Activated CD4-positive, alpha-beta memory T cell treated with anti-CD3 and anti-CD28 coated beads, Interleukin-2, amount 10 ng/mL, durations not matched to agents 7 days and 5 days (primary cell): ENCODE data around the gene MCTP1. TPM values are rescaled to one million over a fixed set of nuclear protein-coding genes. Genes with fewer than 3 reads are reported as not detected.

Source experiments
- CTCF ChIA-PET: fragments of 350-600 bp; sonication (Branson Sonifier 250); formaldehyde crosslinking; loops from one replicate; lab custom pipeline; 2021; ENCODE audit warnings: antibody characterized with exemption, inconsistent platforms; lab: Charles Lee
- POLR2A ChIA-PET: fragments of 350-600 bp; sonication (Branson Sonifier 250); formaldehyde crosslinking; loops from one replicate; lab custom pipeline; 2021; ENCODE audit warnings: antibody characterized with exemption; lab: Charles Lee
- DNase-seq: peaks from one replicate; pipeline ENCODE4 v3.0.0-alpha.2; 2020
- H3K27ac Mint-ChIP-seq: one replicate; pipeline ENCODE4 v1.8.0; 2021; ENCODE audit warnings: mild to moderate bottlenecking, mixed read lengths
- H3K27me3 Mint-ChIP-seq: one replicate; pipeline ENCODE4 v1.8.0; 2021; ENCODE audit warnings: mixed read lengths
- H3K36me3 Mint-ChIP-seq: one replicate; pipeline ENCODE4 v1.8.0; 2021; ENCODE audit warnings: low read depth, mixed read lengths
- H3K4me1 Mint-ChIP-seq: one replicate; pipeline ENCODE4 v1.8.0; 2021; ENCODE audit warnings: mixed read lengths
- H3K4me3 Mint-ChIP-seq: one replicate; pipeline ENCODE4 v1.8.0; 2021; ENCODE audit warnings: mild to moderate bottlenecking, mixed read lengths
- H3K9me3 Mint-ChIP-seq: one replicate; pipeline ENCODE4 v1.8.0; 2021; ENCODE audit warnings: mixed read lengths
- total RNA-seq, 2 experiments: library from RNA; stranded (reverse); gene quantifications; one replicate each; pipeline ENCODE4 v1.2.3, GENCODE V29; 2021

MCTP1 gene
- total RNA-seq, 2 experiments from 2014 or later, result not detected

DNA sequence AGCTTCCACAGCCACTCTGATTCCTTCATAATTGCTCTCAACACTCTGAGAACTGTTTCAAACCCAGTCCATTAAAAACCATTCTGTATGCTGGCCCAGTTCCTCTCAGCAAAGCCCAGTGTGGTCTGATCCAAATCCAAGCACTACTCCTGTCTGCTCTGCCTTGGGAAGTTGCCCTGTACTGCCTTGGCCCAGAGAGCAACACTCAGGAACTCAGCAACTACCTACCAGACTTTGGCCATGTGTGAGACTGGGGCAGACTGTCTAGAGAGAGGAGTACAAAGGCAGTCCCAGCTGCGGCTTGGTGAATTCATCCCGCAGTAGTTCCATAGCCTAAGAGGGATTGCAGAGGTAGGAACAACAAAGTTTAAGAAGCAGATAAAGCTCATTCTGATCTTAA lies 214.4 kb downstream of the MCTP1 start:
- H3K27me3 Mint-ChIP-seq, result no peaks in the 10 kb centered on the region
- CTCF ChIA-PET, result no interaction called here

DNA sequence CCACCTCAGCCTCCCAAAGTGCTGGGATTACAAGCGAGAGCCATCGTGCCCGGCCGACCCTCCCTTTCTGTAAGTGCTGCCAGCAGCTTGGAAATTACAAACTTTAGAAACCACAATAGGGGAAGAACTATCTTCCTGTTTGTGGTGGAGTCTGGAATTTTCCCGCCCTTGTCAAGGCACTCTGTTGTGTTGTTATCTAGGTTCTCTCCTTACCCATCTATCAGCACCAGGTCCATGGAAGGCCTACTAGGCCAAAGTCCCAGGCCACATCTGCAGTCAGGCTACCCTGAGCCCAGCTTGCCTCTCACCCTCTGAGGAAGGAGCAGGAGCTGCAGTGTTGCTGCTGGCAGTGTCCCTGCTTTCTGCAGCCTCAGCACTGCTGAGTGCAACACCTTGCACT lies 214.9 kb downstream of the MCTP1 start:
- H3K36me3 Mint-ChIP-seq, result no peaks in the 10 kb centered on the region
- H3K27ac Mint-ChIP-seq, result no peak overlapping the region
- no peak for DNase-seq
- no peak overlapping the region for H3K4me3 Mint-ChIP-seq
- CTCF ChIA-PET, result no interaction called here
- no peaks in the 10 kb centered on the region for H3K27me3 Mint-ChIP-seq
- POLR2A ChIA-PET, result no interaction called here
- H3K9me3 Mint-ChIP-seq, result no peaks in the 10 kb centered on the region
- no peaks in the 10 kb centered on the region for H3K4me1 Mint-ChIP-seq

More for the DNA sequence above, 214.4 kb downstream of the MCTP1 start:
- Mint-ChIP-seq H3K9me3 (no peaks in the 10 kb centered on the region), H3K4me3 (no peak overlapping the region), H3K27ac (no peak overlapping the region), H3K36me3 (no peaks in the 10 kb centered on the region), H3K4me1 (no peaks in the 10 kb centered on the region)
- POLR2A ChIA-PET, result no interaction called here
- DNase-seq, result no peak

DNA sequence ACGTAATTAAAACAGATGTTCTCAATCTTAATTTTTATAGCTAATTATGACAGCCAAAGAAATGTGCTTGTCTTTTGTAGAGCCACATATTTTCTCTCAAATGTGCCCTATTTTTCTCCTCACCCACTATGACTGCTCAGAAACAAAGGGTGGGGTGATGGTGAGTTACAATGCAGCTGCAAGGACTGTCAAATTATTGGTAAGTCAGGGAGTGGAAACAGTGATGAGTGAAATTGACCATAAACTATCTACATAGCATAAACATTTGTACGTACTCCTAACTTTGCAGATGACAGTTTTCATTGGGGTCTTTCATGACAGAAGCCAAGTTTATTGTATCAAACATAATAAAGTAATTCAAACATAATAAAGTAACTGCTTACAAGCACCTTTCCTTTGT lies 215.9 kb downstream of the MCTP1 start:
- CTCF ChIA-PET, result interaction anchor here (0.5 kb wide), 1 partner anchor 879 kb away, joined by 3 read pairs; no protein-coding TSS in a partner anchor

DNA sequence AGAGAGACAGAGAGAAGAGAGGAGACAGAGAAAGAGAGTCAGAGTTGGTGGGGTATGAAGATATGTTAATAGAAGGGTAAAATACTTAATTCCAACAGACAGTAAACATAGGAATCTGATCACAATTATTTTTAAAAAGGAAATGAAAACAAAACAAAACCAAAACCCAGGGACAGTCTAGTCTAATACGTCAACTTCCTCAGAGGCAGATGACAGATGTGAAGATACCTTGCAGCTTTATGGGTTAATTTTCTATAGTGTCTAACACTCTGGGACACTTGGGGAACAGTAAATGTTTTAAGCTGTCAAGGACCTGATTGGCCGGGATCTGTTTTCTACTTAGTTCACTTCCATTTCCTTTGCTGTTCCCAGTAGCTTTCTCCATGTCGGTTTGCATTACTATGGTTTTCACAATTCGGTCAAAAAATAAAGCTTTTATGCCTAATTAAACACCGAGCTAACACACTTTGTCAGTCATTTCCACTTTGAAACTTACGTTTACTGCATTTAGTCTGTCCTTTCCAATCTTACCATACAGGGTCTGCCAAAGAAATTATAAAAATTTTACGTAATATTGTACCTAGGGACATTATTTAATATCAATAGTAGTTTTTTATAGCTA lies 216.5 kb downstream of the MCTP1 start:
- Mint-ChIP-seq H3K4me1 (no peaks in the 10 kb centered on the region), H3K27me3 (no peaks in the 10 kb centered on the region), H3K36me3 (no peaks in the 10 kb centered on the region), H3K9me3 (no peaks in the 10 kb centered on the region), H3K27ac (no peak overlapping the region), H3K4me3 (no peak overlapping the region)
- ChIA-PET POLR2A (no interaction called here), CTCF (interaction anchor here (0.5 kb wide), 1 partner anchor 878 kb away, joined by 3 read pairs; no protein-coding TSS in a partner anchor)
- no peak for DNase-seq

More for the DNA sequence above, 215.9 kb downstream of the MCTP1 start:
- Mint-ChIP-seq H3K36me3 (no peaks in the 10 kb centered on the region), H3K4me3 (no peak overlapping the region), H3K27ac (no peak overlapping the region), H3K9me3 (no peaks in the 10 kb centered on the region), H3K4me1 (no peaks in the 10 kb centered on the region), H3K27me3 (no peaks in the 10 kb centered on the region)
- no peak for DNase-seq
- POLR2A ChIA-PET, result no interaction called here

DNA sequence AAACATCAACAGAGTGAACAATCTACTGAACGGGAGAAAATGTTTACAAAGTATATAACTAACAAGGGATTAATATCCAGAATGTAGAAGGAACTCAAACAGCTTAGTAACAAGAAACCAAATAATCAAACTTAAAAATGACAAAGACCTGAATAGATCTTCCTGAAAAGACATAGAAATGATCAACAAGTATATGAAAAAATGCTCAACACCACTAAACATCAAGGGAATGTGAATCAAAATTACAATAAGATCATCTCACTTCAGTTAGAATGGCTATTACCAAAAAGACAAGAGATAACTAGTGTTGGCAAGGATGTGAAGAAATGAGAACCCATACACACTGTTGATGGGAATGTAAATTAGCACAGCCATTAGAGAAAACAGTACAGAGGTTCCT lies 218.8 kb downstream of the MCTP1 start:
- H3K9me3 Mint-ChIP-seq, result no peaks in the 10 kb centered on the region
- no peak overlapping the region for H3K4me3 Mint-ChIP-seq
- ChIA-PET POLR2A (no interaction called here), CTCF (no interaction called here)
- H3K4me1 Mint-ChIP-seq, result no peaks in the 10 kb centered on the region
- no peak for DNase-seq
- H3K27me3 Mint-ChIP-seq, result no peaks in the 10 kb centered on the region
- H3K27ac Mint-ChIP-seq, result no peak overlapping the region
- no peaks in the 10 kb centered on the region for H3K36me3 Mint-ChIP-seq

DNA sequence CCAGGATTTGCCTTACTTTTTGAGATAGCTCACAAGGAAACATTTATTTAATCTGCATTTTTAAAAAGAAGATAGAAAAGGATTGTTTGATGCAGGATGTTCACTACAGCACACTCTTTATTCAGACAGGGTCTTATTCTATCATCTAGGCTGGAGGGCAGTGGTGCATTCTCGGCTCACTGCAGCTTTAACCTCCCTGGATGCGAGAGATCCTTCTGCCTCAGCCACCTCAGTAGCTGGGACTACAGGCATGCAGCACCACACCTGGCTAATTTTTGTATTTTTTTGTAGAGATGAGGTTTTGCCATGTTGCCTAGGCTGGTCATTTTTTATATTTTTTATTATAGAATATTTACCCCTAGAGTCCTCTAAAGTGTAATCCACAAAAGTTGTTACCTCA lies 221.4 kb downstream of the MCTP1 start:
- Mint-ChIP-seq H3K9me3 (no peaks in the 10 kb centered on the region), H3K27me3 (no peaks in the 10 kb centered on the region), H3K4me3 (no peak overlapping the region), H3K27ac (no peak overlapping the region), H3K36me3 (no peaks in the 10 kb centered on the region), H3K4me1 (no peaks in the 10 kb centered on the region)
- POLR2A ChIA-PET, result no interaction called here
- CTCF ChIA-PET, result no interaction called here
- DNase-seq, result no peak

DNA sequence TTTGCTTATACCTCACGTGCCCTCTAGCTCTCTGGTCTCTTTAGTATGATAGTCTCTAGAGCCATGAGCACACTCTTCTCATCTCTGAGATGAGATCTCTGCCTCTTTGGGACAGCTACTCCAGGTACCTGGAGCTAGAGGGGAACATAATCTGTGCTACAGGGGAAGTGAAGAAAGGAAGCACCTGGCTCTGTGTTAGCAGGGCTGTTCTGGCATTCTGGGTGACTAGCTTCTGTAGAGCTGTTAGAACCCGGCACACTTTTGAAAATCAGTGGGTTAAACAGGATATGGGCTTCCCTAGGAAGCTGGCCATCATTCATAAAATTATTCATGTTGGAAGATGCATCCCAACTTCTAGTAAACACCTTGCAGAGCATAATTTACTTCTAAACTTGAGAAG lies 224.8 kb downstream of the MCTP1 start:
- no peaks in the 10 kb centered on the region for H3K9me3 Mint-ChIP-seq
- POLR2A ChIA-PET, result no interaction called here
- no peak for DNase-seq
- H3K36me3 Mint-ChIP-seq, result no peaks in the 10 kb centered on the region
- H3K27me3 Mint-ChIP-seq, result no peaks in the 10 kb centered on the region
- H3K4me3 Mint-ChIP-seq, result no peak overlapping the region
- CTCF ChIA-PET, result no interaction called here
- H3K27ac Mint-ChIP-seq, result no peak overlapping the region
- no peaks in the 10 kb centered on the region for H3K4me1 Mint-ChIP-seq

DNA sequence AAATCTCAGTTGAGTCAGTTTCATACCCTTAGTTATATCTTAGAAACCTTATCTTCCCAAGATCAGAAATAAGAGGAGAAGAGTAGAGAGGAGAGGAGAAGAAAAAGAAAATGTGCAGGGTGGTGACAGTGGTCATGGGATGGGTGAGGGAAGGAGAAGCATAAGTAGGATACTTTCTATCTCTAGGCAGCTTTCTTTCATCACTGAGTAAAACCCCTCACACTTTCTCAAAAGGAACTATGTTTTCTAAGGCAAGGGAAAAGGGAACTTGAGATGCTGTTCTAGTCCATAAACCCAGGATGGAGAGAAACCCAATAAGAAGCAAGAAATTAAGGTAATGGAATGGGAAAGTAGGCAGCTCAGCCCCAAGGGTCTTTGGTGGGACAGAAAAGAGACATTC lies 225.3 kb downstream of the MCTP1 start:
- no peak for DNase-seq
- no peak overlapping the region for H3K4me3 Mint-ChIP-seq
- POLR2A ChIA-PET, result no interaction called here
- no peaks in the 10 kb centered on the region for H3K27me3 Mint-ChIP-seq
- CTCF ChIA-PET, result no interaction called here
- no peak overlapping the region for H3K27ac Mint-ChIP-seq
- H3K9me3 Mint-ChIP-seq, result no peaks in the 10 kb centered on the region
- H3K36me3 Mint-ChIP-seq, result no peaks in the 10 kb centered on the region
- H3K4me1 Mint-ChIP-seq, result no peaks in the 10 kb centered on the region

DNA sequence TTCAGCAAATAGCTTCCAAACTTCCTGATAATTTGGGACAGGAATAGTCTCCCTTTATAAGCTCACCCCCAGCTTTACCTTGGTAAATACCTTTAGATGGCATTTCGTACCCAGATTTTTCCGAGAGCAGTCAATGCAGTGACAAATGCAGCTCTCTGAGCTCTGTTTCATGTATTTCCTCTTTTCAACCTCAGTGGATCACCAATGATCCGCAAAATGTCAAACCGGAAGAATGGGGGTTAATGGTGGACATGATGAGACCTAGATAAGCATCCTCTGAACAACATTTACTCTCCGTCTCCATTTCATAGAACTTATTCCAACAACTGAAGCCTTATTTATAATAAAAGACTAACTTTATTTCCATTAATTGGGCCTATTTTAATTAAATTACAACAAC lies 227.3 kb downstream of the MCTP1 start:
- no peaks in the 10 kb centered on the region for H3K36me3 Mint-ChIP-seq
- H3K27ac Mint-ChIP-seq, result no peak overlapping the region
- H3K27me3 Mint-ChIP-seq, result no peaks in the 10 kb centered on the region
- POLR2A ChIA-PET, result no interaction called here
- H3K9me3 Mint-ChIP-seq, result no peaks in the 10 kb centered on the region
- CTCF ChIA-PET, result no interaction called here
- no peak overlapping the region for H3K4me3 Mint-ChIP-seq
- DNase-seq, result no peak
- no peaks in the 10 kb centered on the region for H3K4me1 Mint-ChIP-seq

DNA sequence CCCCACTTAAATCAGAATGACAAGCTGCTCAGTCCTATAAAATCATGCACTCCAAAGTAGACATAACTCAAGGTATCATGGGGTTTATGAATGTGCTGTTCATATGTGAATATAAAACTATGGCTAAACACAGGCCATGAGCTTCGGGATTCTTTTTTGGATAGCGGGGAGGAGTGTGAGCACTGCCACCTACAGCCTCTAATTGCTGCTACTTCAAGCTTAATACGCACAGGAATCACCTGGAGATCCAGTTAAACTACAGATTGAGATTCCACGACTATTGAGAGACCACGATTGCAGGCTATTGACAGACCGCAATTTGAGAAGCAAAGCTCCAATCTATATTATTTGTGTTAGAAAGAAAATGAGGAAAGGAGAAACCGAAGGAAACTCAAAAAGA lies 231.6 kb downstream of the MCTP1 start:
- H3K27me3 Mint-ChIP-seq, result no peaks in the 10 kb centered on the region
- H3K4me1 Mint-ChIP-seq, result no peaks in the 10 kb centered on the region
- no peaks in the 10 kb centered on the region for H3K36me3 Mint-ChIP-seq
- H3K27ac Mint-ChIP-seq, result no peak overlapping the region
- ChIA-PET POLR2A (no interaction called here), CTCF (interaction anchor here (1.9 kb wide), 1 partner anchor 85 kb away, joined by 4 read pairs; no protein-coding TSS in a partner anchor)
- no peaks in the 10 kb centered on the region for H3K9me3 Mint-ChIP-seq
- no peak for DNase-seq
- H3K4me3 Mint-ChIP-seq, result no peak overlapping the region

DNA sequence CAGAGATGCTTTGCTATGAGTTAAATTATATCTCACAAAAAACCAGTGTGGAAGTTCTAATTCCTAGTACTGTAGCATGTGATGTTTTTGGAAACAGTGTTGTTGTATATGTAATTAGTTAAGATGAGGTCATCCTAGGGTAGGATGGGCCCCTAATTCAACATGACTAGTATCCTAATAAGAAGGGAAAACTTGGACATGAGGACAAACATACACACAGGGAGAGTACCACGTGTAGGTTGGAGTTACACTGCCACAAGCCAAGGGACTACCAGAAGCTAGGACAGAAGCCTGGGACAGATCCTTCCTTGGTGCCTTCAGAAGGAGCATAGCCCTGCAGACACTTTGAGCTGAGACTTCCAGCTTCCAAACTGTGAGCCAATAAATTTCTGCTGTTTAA lies 234.2 kb downstream of the MCTP1 start:
- Mint-ChIP-seq H3K9me3 (no peaks in the 10 kb centered on the region), H3K4me3 (no peak overlapping the region), H3K27ac (no peak overlapping the region), H3K27me3 (no peaks in the 10 kb centered on the region), H3K36me3 (no peaks in the 10 kb centered on the region), H3K4me1 (no peaks in the 10 kb centered on the region)
- DNase-seq, result no peak
- ChIA-PET POLR2A (no interaction called here), CTCF (no interaction called here)

DNA sequence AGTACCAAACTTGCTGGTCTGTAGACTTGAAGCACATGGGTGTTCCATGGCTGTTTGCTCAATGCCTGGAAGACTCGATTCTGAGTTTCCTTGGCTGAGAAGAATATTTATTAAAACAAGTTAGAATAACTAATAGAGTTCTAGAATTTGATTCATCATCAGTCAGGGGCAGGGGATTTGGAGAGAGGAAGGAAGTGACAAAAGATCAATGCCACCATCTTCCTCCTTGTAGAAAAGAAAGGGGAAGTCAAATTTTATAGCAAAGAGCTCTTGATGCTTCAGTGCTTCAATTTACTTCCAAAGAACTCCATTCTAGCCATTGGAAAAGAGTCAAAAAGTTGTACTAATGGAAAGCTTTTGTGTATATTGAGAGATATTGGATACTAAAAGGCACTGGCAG lies 236.3 kb downstream of the MCTP1 start:
- no peaks in the 10 kb centered on the region for H3K4me1 Mint-ChIP-seq
- CTCF ChIA-PET, result interaction anchor here (1.0 to 1.4 kb wide), 2 partner anchors 20 to 237 kb away, joined by 3 to 4 read pairs; partner anchors contain the start of gene MCTP1
- POLR2A ChIA-PET, result no interaction called here
- H3K4me3 Mint-ChIP-seq, result no peak overlapping the region
- H3K27ac Mint-ChIP-seq, result no peak overlapping the region
- no peaks in the 10 kb centered on the region for H3K27me3 Mint-ChIP-seq
- H3K9me3 Mint-ChIP-seq, result no peaks in the 10 kb centered on the region
- no peak for DNase-seq
- H3K36me3 Mint-ChIP-seq, result no peaks in the 10 kb centered on the region

DNA sequence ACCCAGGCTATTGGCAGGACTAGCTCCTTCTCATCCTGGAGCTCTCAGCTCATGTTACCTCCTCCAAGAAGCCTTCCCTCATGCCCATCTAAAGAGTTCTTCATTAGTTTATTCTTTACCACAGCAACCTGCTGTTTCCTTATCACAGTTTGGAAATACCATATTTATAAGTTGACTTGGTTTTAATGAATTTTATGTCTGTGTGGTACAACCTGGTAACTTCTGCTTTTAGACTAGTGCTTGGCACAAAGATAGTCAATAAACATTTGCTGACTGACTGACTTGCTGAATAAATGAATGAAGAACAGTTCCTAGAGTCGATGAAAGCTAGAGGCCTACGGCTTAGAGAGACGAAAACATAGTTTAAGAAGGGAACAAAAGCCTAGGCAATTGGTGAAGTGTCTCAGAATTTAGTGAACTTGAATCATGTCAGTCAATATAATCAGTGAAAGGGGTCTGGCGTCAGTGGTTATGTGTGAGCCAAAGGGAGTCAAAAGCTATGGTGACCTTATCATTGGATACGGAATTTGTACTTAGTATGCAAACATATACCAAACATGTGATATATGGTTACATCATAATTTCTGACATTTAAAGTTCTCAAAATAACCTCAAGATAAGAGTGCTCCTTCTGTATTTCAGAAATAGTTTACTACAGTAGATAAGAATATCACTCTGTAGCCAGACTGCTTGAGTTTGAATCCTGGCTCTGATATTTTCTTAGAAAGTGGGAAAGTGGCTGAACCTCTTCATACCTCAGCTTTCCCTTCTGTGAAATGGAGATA lies 239.5 kb downstream of the MCTP1 start:
- DNase-seq, result no peak
- H3K4me1 Mint-ChIP-seq, result no peaks in the 10 kb centered on the region
- H3K4me3 Mint-ChIP-seq, result no peak overlapping the region
- H3K36me3 Mint-ChIP-seq, result no peaks in the 10 kb centered on the region
- no peaks in the 10 kb centered on the region for H3K27me3 Mint-ChIP-seq
- CTCF ChIA-PET, result no interaction called here
- H3K27ac Mint-ChIP-seq, result no peak overlapping the region
- POLR2A ChIA-PET, result no interaction called here
- no peaks in the 10 kb centered on the region for H3K9me3 Mint-ChIP-seq

DNA sequence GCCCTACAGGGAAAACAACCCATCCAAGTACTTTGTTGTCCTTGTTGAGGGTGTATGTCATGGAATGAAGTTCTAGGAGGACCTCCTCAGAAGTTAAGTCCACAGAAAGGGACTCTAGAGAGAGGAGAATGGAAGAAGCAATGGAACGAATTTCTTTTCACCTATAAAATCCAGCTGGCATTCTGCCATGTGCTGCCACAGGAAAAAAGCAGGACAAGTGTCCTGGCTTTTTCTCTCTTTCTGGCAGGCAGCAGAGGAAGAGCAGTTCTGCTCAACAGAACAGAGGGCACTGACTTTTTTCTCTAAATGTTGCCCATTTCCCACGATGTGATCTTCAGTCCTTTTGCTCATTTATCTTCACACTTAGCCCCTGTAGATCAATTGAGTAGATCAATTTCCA lies 240.8 kb downstream of the MCTP1 start:
- CTCF ChIA-PET, result no interaction called here
- Mint-ChIP-seq H3K27ac (no peak overlapping the region), H3K9me3 (no peaks in the 10 kb centered on the region), H3K4me3 (no peak overlapping the region), H3K27me3 (no peaks in the 10 kb centered on the region), H3K4me1 (no peaks in the 10 kb centered on the region), H3K36me3 (no peaks in the 10 kb centered on the region)
- POLR2A ChIA-PET, result no interaction called here
- DNase-seq, result no peak
